Ishikawa (cell line): Measurements from ENCODE around the gene NMNAT3.

Experiments
- CEBPB ChIP-seq: IDR thresholded peaks from 2 replicates; pipeline ENCODE4 v1.6.1; 2012
- CREB1 ChIP-seq: IDR thresholded peaks from 2 replicates; pipeline ENCODE4 v1.6.1; 2012; ENCODE audit warnings: low read depth
- EGR1 ChIP-seq: IDR thresholded peaks from 2 replicates; pipeline ENCODE4 v1.6.1; 2012
- EP300 ChIP-seq: IDR thresholded peaks from 2 replicates; pipeline ENCODE4 v1.6.1; 2012; ENCODE audit warnings: borderline replicate concordance
- FOXM1 ChIP-seq: IDR thresholded peaks from 2 replicates; pipeline ENCODE4 v1.6.1; 2012; ENCODE audit warnings: low read depth, borderline replicate concordance
- MAX ChIP-seq: IDR thresholded peaks from 2 replicates; pipeline ENCODE4 v1.6.1; 2012
- NFIC ChIP-seq: IDR thresholded peaks from 2 replicates; pipeline ENCODE4 v1.6.1; 2012
- RAD21 ChIP-seq: IDR thresholded peaks from 2 replicates; pipeline ENCODE4 v1.6.1; 2012; ENCODE audit warnings: low read depth
- REST ChIP-seq: IDR thresholded peaks from 2 replicates; pipeline ENCODE4 v1.6.1; 2012; ENCODE audit warnings: low read depth, mild to moderate bottlenecking
- TAF1 ChIP-seq: IDR thresholded peaks from 2 replicates; pipeline ENCODE4 v1.6.1; 2012; ENCODE audit warnings: low read depth, mild to moderate bottlenecking
- TCF12 ChIP-seq: IDR thresholded peaks from 2 replicates; pipeline ENCODE4 v1.6.1; 2012; ENCODE audit warnings: low read depth
- TEAD4 ChIP-seq: IDR thresholded peaks from 2 replicates; pipeline ENCODE4 v1.6.1; 2012
- USF1 ChIP-seq: IDR thresholded peaks from 2 replicates; pipeline ENCODE4 v1.6.1; 2012
- YY1 ChIP-seq: IDR thresholded peaks from 2 replicates; pipeline ENCODE4 v1.6.1; 2012; ENCODE audit warnings: low read depth
- ZBTB7A ChIP-seq: IDR thresholded peaks from 2 replicates; pipeline ENCODE4 v1.6.1; 2012; ENCODE audit warnings: low read depth

The NMNAT3 gene

GRCh38 chr3:139558351-139559266 is 119.2 kb downstream of the NMNAT3 start:
- TF ChIP-seq TEAD4 (no peak), ZBTB7A (no peak), RAD21 (no peak), EGR1 (no peak), TCF12 (no peak), NFIC (no peak)

- TF ChIP-seq TEAD4 (no peak), RAD21 (no peak), FOXM1 (no peak), YY1 (no peak), CREB1 (no peak), CEBPB (no peak), EP300 (no peak), USF1 (no peak), ZBTB7A (no peak), NFIC (no peak), TAF1 (no peak), EGR1 (no peak), MAX (no peak)
These were observed 120.7 kb downstream of the NMNAT3 start for GRCh38 chr3:139557041-139557440.

- TF ChIP-seq MAX (no peak), RAD21 (no peak), EP300 (no peak), ZBTB7A (no peak), FOXM1 (no peak), NFIC (no peak), REST (no peak), YY1 (no peak), CEBPB (no peak), TEAD4 (no peak), CREB1 (no peak), TAF1 (no peak)
These were observed 122.5 kb downstream of the NMNAT3 start for GRCh38 chr3:139555249-139555648.

GRCh38 chr3:139554628-139555027 is 123.1 kb downstream of the NMNAT3 start:
- no peak for TF ChIP-seq TCF12
- no peak for TF ChIP-seq YY1
- no peak for TF ChIP-seq CEBPB
- no peak for TF ChIP-seq MAX
- TF ChIP-seq TEAD4 = no peak
- TF ChIP-seq USF1 = no peak
- TF ChIP-seq NFIC = no peak
- TF ChIP-seq EP300 = no peak
- no peak for TF ChIP-seq ZBTB7A
- no peak for TF ChIP-seq CREB1
- TF ChIP-seq TAF1 = no peak
- TF ChIP-seq RAD21 = no peak
- TF ChIP-seq EGR1 = no peak
- no peak for TF ChIP-seq REST
- TF ChIP-seq FOXM1 = no peak

- TF ChIP-seq CEBPB = no peak
- TF ChIP-seq TEAD4 = no peak
- TF ChIP-seq TAF1 = no peak
- TF ChIP-seq NFIC = no peak
- TF ChIP-seq ZBTB7A = no peak
- no peak for TF ChIP-seq RAD21
- TF ChIP-seq CREB1 = no peak
- TF ChIP-seq TCF12 = no peak
- TF ChIP-seq MAX = no peak
- no peak for TF ChIP-seq EGR1
These were observed 125.0 kb downstream of the NMNAT3 start for GRCh38 chr3:139552632-139553365.
